GM12878 (cell line): ENCODE measurements around the gene STPG4. TPM values are rescaled to one million over a fixed set of nuclear protein-coding genes. Genes with fewer than 3 reads are reported as not detected.

Experiments
- ATAC-seq: fragments of 200-7000 bp; cut with Tn5 transposase; 3 replicates; pipeline ENCODE4 v1.9.1; 2020; ENCODE audit warnings: mild to moderate bottlenecking, moderate library complexity
- BruUV-seq: library from RNA; stranded (reverse); fragments of 400-500 nt; replicated peaks from 2 replicates; lab custom pipeline; 2021; lab: Mats Ljungman, UMichigan
- CTCF ChIA-PET: fragments of 300-600 bp; sonication (Branson Sonifier 250); formaldehyde crosslinking; extraction: SDS; loops from one replicate; lab custom pipeline; 2021; ENCODE audit warnings: inconsistent platforms; lab: Yijun Ruan, JAX
- POLR2A ChIA-PET: fragments of 350-600 bp; formaldehyde crosslinking; extraction: SDS; loops from one replicate; lab custom pipeline; 2021; ENCODE audit warnings: inconsistent platforms; lab: Charles Lee
- RAD21 ChIA-PET: fragments of 300-600 bp; sonication (Branson Sonifier 250); formaldehyde crosslinking; loops from one replicate; lab custom pipeline; 2023; ENCODE audit warnings: antibody characterized with exemption; ENCODE audit not compliant: unreplicated experiment; lab: Charles Lee
- SMC1A ChIA-PET: fragments of 300-600 bp; sonication (Branson Sonifier 250); formaldehyde crosslinking; loops from one replicate; lab custom pipeline; 2023; ENCODE audit not compliant: unreplicated experiment, uncharacterized antibody; lab: Charles Lee
- DNase-seq: peaks from one replicate; pipeline ENCODE4 v3.0.0-alpha.2; 2011; ENCODE audit warnings: low read depth, low spot score
- FAIRE-seq: peaks from 3 replicates; lab custom pipeline; 2011; peaks lifted over from hg19 to GRCh38; lab: Jason Lieb, UNC
- H2AFZ ChIP-seq: 2 replicates; pipeline ENCODE4 v1.6.0; 2011; ENCODE audit warnings: low read depth, low read length, control low read depth; ENCODE audit not compliant: control insufficient read depth
- H3K27ac ChIP-seq: 2 replicates; pipeline ENCODE4 v1.5.1; 2011; ENCODE audit warnings: control low read depth; ENCODE audit not compliant: control insufficient read depth, insufficient read depth
- H3K27me3 ChIP-seq, 2 experiments: replicated peaks in 1 of 2; 2 replicates each; pipeline versions ENCODE4 v1.6.0 to v1.6.1; 2011; ENCODE audit warnings: low read length in 1 of 2; ENCODE audit not compliant: control insufficient read depth in 2 of 2, insufficient read depth in 2 of 2
- H3K36me3 ChIP-seq, 2 experiments: 2 replicates each; pipeline ENCODE4 v1.5.1; 2011; ENCODE audit warnings: low read length in 1 of 2; ENCODE audit not compliant: control insufficient read depth in 2 of 2, insufficient read depth in 2 of 2
- H3K4me1 ChIP-seq: 2 replicates; pipeline ENCODE4 v1.6.1; 2011; ENCODE audit warnings: mild to moderate bottlenecking, low read length, moderate library complexity, mixed read lengths; ENCODE audit not compliant: control insufficient read depth, insufficient read depth
- H3K4me2 ChIP-seq: 2 replicates; pipeline ENCODE4 v1.6.0; 2011; ENCODE audit warnings: control low read depth; ENCODE audit not compliant: control insufficient read depth, insufficient read depth
- H3K4me3 ChIP-seq: fragments of 200-600 bp; sonication (generic); 2 replicates; pipeline ENCODE4 v1.5.1; 2016
- H3K79me2 ChIP-seq: 2 replicates; pipeline ENCODE4 v1.6.0; 2011; ENCODE audit warnings: low read length; ENCODE audit not compliant: control insufficient read depth, insufficient read depth
- H3K9ac ChIP-seq: 2 replicates; pipeline ENCODE4 v1.8.0; 2011; ENCODE audit warnings: low read length, control low read depth, mixed read lengths; ENCODE audit not compliant: control insufficient read depth, insufficient read depth
- H3K9me3 ChIP-seq: replicated peaks from 3 replicates; pipeline ENCODE4 v1.5.1; 2011; ENCODE audit warnings: mild to moderate bottlenecking, low read length; ENCODE audit not compliant: control insufficient read depth, insufficient read depth
- H4K20me1 ChIP-seq: 2 replicates; pipeline ENCODE4 v1.6.0; 2011; ENCODE audit not compliant: control insufficient read depth, insufficient read depth
- BCLAF1 ChIP-seq: fragments of 450-650 bp; IDR thresholded peaks from 2 replicates; pipeline ENCODE4 v1.6.1; 2017; ENCODE audit warnings: antibody characterized with exemption, mild to moderate bottlenecking, moderate library complexity
- JUND ChIP-seq: IDR thresholded peaks from 2 replicates; pipeline ENCODE4 v1.6.1; 2012; ENCODE audit warnings: low read depth, mild to moderate bottlenecking, low read length, improper control_type of control experiment, moderate library complexity
- KAT2A ChIP-seq: conservative IDR thresholded peaks from 2 replicates; pipeline ENCODE4 v1.6.1; 2011; ENCODE audit warnings: low read depth, low read length; ENCODE audit not compliant: control insufficient read depth
- NFYB ChIP-seq: IDR thresholded peaks from 2 replicates; pipeline ENCODE4 v1.6.1; 2011; ENCODE audit warnings: low read depth, mild to moderate bottlenecking, low read length, improper control_type of control experiment, moderate library complexity; ENCODE audit not compliant: insufficient read depth
- NRF1 ChIP-seq: conservative IDR thresholded peaks from 2 replicates; pipeline ENCODE4 v1.6.1; 2011; ENCODE audit warnings: mild to moderate bottlenecking, low read depth, low read length, improper control_type of control experiment
- RUNX3 ChIP-seq: IDR thresholded peaks from 2 replicates; pipeline ENCODE4 v1.6.1; 2012; ENCODE audit warnings: low read length, inconsistent platforms
- SRF ChIP-seq, 2 experiments: IDR thresholded peaks; 2 replicates each; pipeline ENCODE4 v1.6.1; 2011; ENCODE audit warnings: low read depth in 2 of 2, low read length in 2 of 2, mild to moderate bottlenecking in 1 of 2, moderate library complexity in 1 of 2
- STAT3 ChIP-seq: IDR thresholded peaks from 2 replicates; pipeline ENCODE4 v1.6.1; 2011; ENCODE audit warnings: low read depth, low read length, improper control_type of control experiment
- WGBS: methylation state at CpG from one replicate; pipeline ENCODE4 v1.1.6; 2016; ENCODE audit warnings: low lambda C conversion rate; ENCODE audit not compliant: insufficient replicate concordance, insufficient coverage; ENCODE audit errors: missing lambda C conversion rate; 5-methylcytosine and 5-hydroxymethylcytosine counted together
- in situ Hi-C: fragments of 300-500 bp; cut with MboI; formaldehyde crosslinking; loops from 9 replicates; pipeline ENCODE4 v1.14.3; 2018; ENCODE audit warnings: mixed read lengths
- intact Hi-C: fragments of 100-400 bp; cut with micrococcal nuclease; formaldehyde crosslinking; loops from one replicate; pipeline ENCODE4 v1.14.2; 2022; ENCODE audit not compliant: unreplicated experiment
- polyA plus RNA-seq, 11 experiments: library from polyadenylated mRNA; depleted of rRNA in 4 of 11; unstranded in 6 of 11; stranded (reverse) in 5 of 11; fragments of >200 nt; fragmentation: Nextera tagmentation in 4 of 11; fragmentation: Illumina TruSeq in 1 of 11; extraction: Ambion mirVana in 4 of 11; extraction: Trizol in 1 of 11; gene quantifications; 1 replicate in 1 of 11; 2 replicates in 10 of 11; pipeline versions ENCODE4 v1.2.1 to v1.2.3, GENCODE V29; 2011 to 2016; ENCODE audit warnings: inconsistent platforms in 2 of 11, missing spikeins in 2 of 11, low read depth in 1 of 11
- total RNA-seq, 4 experiments: library from RNA; depleted of rRNA in 3 of 4; stranded (reverse); fragments of >200 nt in 3 of 4; fragmentation: Illumina TruSeq in 1 of 4; extraction: Trizol in 1 of 4; gene quantifications; 2 replicates each; pipeline versions ENCODE4 v1.2.1 to v1.2.3, GENCODE V29; 2013 to 2021

The STPG4 gene
- total and polyA plus RNA-seq, 10 of the 15 experiments (the other 5 are each of a cell fraction or from before 2014, with no cell fraction given) = 0.10 to 0.29 (median 0.19) TPM; not detected in 3

DNA sequence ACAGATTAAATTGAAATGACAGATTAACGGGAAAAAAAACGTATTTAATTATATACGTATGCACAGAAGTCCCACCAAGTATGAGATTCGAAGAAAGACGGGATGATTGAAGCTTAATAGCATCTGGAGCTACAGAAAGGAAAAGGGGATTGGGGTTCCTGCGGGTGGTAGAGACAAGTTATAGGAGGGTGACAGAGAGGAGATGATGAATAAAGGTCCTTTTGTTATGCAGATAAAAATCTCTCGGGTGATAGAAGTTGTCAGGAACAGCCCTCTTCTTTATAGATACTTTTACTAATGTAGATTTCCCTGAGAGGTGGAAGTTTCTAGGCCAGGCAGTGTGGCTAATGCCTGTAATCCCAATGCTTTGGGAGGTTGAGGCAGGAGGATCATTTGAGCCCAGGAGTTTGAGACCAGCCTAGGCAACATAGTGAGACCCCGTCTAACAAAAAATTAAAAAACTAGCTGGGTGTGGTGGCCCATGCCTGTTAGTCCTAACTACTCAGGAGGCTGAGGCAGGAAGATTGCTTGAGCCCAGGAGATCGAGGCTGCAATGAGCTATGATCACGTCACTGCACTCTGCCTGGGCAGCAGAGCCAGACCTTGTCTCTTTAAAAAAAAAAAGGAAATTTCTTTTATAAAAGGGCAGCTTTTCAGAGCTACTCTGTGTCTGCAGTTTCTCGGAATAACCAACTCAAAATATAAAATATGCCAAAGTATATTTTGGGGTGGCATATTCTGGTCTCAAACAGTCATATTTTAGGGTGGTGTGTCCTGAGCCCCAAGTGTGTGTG, 113.0 kb downstream of the STPG4 start:
- intact Hi-C loops = no loop called here
- ChIA-PET SMC1A (interaction anchor here (0.8 to 1.9 kb wide), 6 partner anchors 9 to 284 kb away, joined by 3 to 6 read pairs (median 4); no protein-coding TSS in a partner anchor), CTCF (interaction anchor here (2.2 kb wide), 1 partner anchor 281 kb away, joined by 12 read pairs; no protein-coding TSS in a partner anchor), RAD21 (no interaction called here), POLR2A (no interaction called here)
- 98% methylated on average over 11 of the region's 11 CpGs for WGBS
- BruUV-seq = no TSS peak
- Histone ChIP-seq H3K36me3 (peaks cover 16 to 21% of the 10 kb centered on the region in 2 experiments), H3K79me2 (no peaks in the 10 kb centered on the region), H3K27me3 (no peaks in the 10 kb centered on the region), H3K4me1 (peaks cover 5% of the 10 kb centered on the region), H3K4me2 (no peak overlapping the region), H3K27ac (no peak overlapping the region), H3K9me3 (no peaks in the 10 kb centered on the region), H3K9ac (no peak overlapping the region), H4K20me1 (no peaks in the 10 kb centered on the region), H3K4me3 (no peak overlapping the region), H2AFZ (no peak overlapping the region)
- in situ Hi-C loops = no loop called here
- ATAC-seq (no peak), FAIRE-seq (no peak), DNase-seq (no peak)
- no peak for TF ChIP-seq STAT3
- TF ChIP-seq JUND = no peak
- no peak for TF ChIP-seq SRF (IDR thresholded peaks at IDR 0.05; ENCODE audit: low read depth in 2 of 2, low read length in 2 of 2)
- TF ChIP-seq NRF1 = no peak
- no peak for TF ChIP-seq NFYB
- TF ChIP-seq RUNX3 = no peak
- no peak for TF ChIP-seq KAT2A
- no peak for TF ChIP-seq BCLAF1
- TF ChIP-seq, all 136 proteins: peak for 0
